Smooth muscle cell (in vitro differentiated cells): ENCODE results near the gene RALBP1. TPM values are rescaled to one million over a fixed set of nuclear protein-coding genes. Genes with fewer than 3 reads are reported as not detected.
A peak's percentile ranks its signal among the peaks of the same experiment; 100 is the strongest.

Experiments
- DNase-seq: peaks from one replicate; lab custom pipeline; 2025; ENCODE audit not compliant: unreplicated experiment; lab: John Stamatoyannopoulos, UW
- H2AFZ ChIP-seq: fragments of 200-600 bp; sonication (generic); 2 replicates; pipeline ENCODE4 v1.6.0; 2016; ENCODE audit warnings: antibody characterized with exemption, low read depth, mild to moderate bottlenecking
- H3F3A ChIP-seq: fragments of 200-600 bp; sonication (generic); 2 replicates; pipeline ENCODE4 v1.6.0; 2017; ENCODE audit warnings: antibody characterized with exemption, low read depth
- H3K27ac ChIP-seq: fragments of 200-600 bp; sonication (generic); 2 replicates; pipeline ENCODE4 v1.5.1; 2016; ENCODE audit warnings: low read depth, mild to moderate bottlenecking
- H3K27me3 ChIP-seq: fragments of 200-600 bp; sonication (generic); 2 replicates; pipeline ENCODE4 v1.6.1; 2016; ENCODE audit warnings: low read depth, mild to moderate bottlenecking
- H3K36me3 ChIP-seq: fragments of 200-600 bp; sonication (generic); 2 replicates; pipeline ENCODE4 v1.5.1; 2016; ENCODE audit warnings: low read depth
- H3K4me1 ChIP-seq: fragments of 200-600 bp; sonication (generic); 2 replicates; pipeline ENCODE4 v1.5.1; 2016; ENCODE audit warnings: low read depth
- H3K4me2 ChIP-seq: fragments of 200-600 bp; sonication (generic); 2 replicates; pipeline ENCODE4 v1.6.0; 2016; ENCODE audit warnings: mild to moderate bottlenecking
- H3K4me3 ChIP-seq: fragments of 200-600 bp; sonication (generic); 2 replicates; pipeline ENCODE4 v1.5.1; 2016; ENCODE audit warnings: mild to moderate bottlenecking
- H3K79me2 ChIP-seq: fragments of 200-600 bp; sonication (generic); 2 replicates; pipeline ENCODE4 v1.6.0; 2016; ENCODE audit warnings: low read depth, mild to moderate bottlenecking
- H3K9ac ChIP-seq: fragments of 200-600 bp; sonication (generic); 2 replicates; pipeline ENCODE4 v1.6.0; 2016; ENCODE audit warnings: low read depth
- H3K9me3 ChIP-seq: fragments of 200-600 bp; sonication (generic); replicated peaks from 2 replicates; pipeline ENCODE4 v1.5.1; 2016; ENCODE audit warnings: low read depth
- H4K20me1 ChIP-seq: fragments of 200-600 bp; sonication (generic); 2 replicates; pipeline ENCODE4 v1.6.0; 2016; ENCODE audit warnings: low read depth
- CTCF ChIP-seq: fragments of 200-600 bp; sonication (generic); IDR thresholded peaks from 2 replicates; pipeline ENCODE4 v1.5.1; 2017; ENCODE audit warnings: borderline replicate concordance, mild to moderate bottlenecking, antibody characterized with exemption; ENCODE audit not compliant: insufficient read depth, poor library complexity, severe bottlenecking
- WGBS: methylation state at CpG from one replicate; pipeline ENCODE4 v1.1.7; 2016; ENCODE audit warnings: low lambda C conversion rate; 5-methylcytosine and 5-hydroxymethylcytosine counted together
- polyA plus RNA-seq: library from polyadenylated mRNA; unstranded; fragments of >200 nt; fragmentation: Nextera tagmentation; extraction: Ambion mirVana; gene quantifications from 2 replicates; pipeline ENCODE4 v1.2.1, GENCODE V29; 2016
- total RNA-seq: library from RNA; depleted of rRNA; stranded (reverse); fragments of >200 nt; gene quantifications from 2 replicates; pipeline ENCODE4 v1.2.3, GENCODE V29; 2014

Gene RALBP1
- total and polyA plus RNA-seq, 2 experiments from 2014 or later = 33.3 to 33.6 TPM

DNA sequence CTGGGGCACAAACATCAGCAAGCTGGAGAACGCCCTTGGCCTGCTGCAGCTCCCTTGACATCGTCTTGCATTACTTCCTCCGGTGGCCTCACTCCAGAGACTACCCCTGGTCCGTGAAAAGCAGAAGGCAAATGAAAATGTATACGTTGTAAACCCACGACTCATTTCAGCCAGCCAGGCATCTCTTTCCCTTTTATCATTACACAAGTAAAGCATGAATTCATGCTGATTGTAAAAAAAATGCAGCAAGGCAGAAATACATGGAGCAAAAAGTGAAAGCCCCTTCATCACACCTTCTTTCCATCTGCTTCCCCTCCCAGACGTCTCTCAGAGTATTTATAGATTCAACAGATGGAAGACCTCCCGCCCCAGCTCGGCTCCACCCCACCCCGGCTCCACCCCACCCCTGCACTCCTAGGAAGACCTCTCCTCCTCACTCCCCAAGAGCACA lies 41.6 kb upstream of the RALBP1 start:
- Histone ChIP-seq H4K20me1 (no peaks in the 10 kb centered on the region), H3K4me2 (peak overlapping the region; percentile 59), H3K9ac (no peak overlapping the region), H3K36me3 (no peaks in the 10 kb centered on the region), H2AFZ (peak overlapping the region; percentile 87), H3F3A (no peaks in the 10 kb centered on the region), H3K79me2 (no peaks in the 10 kb centered on the region), H3K4me1 (peaks cover 33% of the 10 kb centered on the region), H3K27me3 (no peaks in the 10 kb centered on the region), H3K27ac (no peak overlapping the region), H3K9me3 (no peaks in the 10 kb centered on the region), H3K4me3 (no peak overlapping the region)
- no peak for DNase-seq
- TF ChIP-seq CTCF = no peak
- 42% methylated on average over 10 of the region's 10 CpGs for WGBS

DNA sequence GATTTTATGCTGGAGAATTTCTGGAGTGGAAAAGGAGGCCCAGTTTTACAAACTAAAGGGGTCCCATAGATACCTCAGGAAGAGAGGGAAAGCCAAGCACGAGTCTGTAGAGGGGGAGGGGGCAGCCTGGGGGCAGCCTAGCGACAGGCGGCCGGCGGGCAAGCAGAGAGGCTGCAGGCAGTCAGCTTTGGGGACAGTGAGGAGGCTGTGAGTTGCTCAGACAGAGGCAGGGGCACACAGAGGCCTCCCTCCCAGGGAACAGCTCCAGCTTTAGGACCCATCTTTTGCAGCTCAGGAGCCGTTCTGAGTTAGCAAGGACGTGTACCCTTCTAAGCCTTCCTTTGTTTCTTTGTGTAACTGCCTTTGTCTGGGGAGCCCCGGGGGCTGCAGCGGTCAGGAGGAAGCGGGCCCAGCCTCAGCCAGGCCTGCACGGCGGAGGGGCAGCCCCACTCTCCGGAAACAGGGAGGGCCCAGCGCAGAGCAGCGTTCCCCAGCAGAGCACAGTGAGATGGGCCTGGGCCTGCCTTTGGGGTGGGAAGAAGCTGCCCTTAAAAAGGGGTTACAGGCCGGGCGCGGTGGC lies 41.1 kb upstream of the RALBP1 start:
- no peaks in the 10 kb centered on the region for H3K79me2 ChIP-seq
- no peaks in the 10 kb centered on the region for H3K27me3 ChIP-seq
- 79% methylated on average over 18 of the region's 18 CpGs for WGBS
- no peaks in the 10 kb centered on the region for H3K36me3 ChIP-seq
- no peak overlapping the region for H3K27ac ChIP-seq
- H3K4me1 ChIP-seq = peaks cover 33% of the 10 kb centered on the region
- H3K4me3 ChIP-seq = no peak overlapping the region
- no peak overlapping the region for H2AFZ ChIP-seq
- H3K9ac ChIP-seq = no peak overlapping the region
- no peak for TF ChIP-seq CTCF
- DNase-seq = no peak
- H3K9me3 ChIP-seq = no peaks in the 10 kb centered on the region
- peak overlapping the region; percentile 59 for H3K4me2 ChIP-seq
- H4K20me1 ChIP-seq = no peaks in the 10 kb centered on the region
- H3F3A ChIP-seq = no peaks in the 10 kb centered on the region

DNA sequence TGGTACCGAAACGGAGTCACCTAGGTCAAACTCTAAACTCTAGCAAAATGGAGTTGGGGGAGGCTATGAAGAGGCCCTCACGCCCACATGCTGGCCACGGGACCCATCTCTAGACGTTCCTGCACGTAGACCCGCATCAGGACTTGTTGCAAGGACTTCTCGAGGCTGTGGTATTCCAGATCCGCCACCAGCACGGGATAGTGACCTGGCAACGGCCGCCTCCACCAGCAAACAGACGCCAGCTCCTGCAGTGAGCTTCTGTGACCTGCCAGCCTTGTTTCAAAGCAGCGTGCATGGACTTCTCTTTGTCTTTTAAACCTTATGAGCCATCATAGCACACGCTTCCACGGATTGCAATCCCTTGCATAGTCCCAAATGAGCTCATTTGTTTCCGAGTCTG lies 40.3 kb upstream of the RALBP1 start:
- Histone ChIP-seq H3K36me3 (no peaks in the 10 kb centered on the region), H3F3A (no peaks in the 10 kb centered on the region), H3K79me2 (no peaks in the 10 kb centered on the region), H3K27me3 (no peaks in the 10 kb centered on the region), H3K4me3 (no peak overlapping the region), H3K4me1 (peaks cover 33% of the 10 kb centered on the region), H4K20me1 (no peaks in the 10 kb centered on the region), H2AFZ (no peak overlapping the region), H3K9ac (no peak overlapping the region), H3K27ac (no peak overlapping the region), H3K4me2 (no peak overlapping the region), H3K9me3 (no peaks in the 10 kb centered on the region)
- 95% methylated on average over 17 of the region's 17 CpGs for WGBS
- TF ChIP-seq CTCF = no peak
- no peak for DNase-seq
